SK-N-SH treated with all-trans-retinoic acid at 6 μM for 48 hours (cell line): ENCODE data around the gene PES1.

Experiments
- ATAC-seq: fragments of 200-7000 bp; cut with Tn5 transposase; 3 replicates; pipeline ENCODE4 v1.9.1; 2020; ENCODE audit warnings: mild to moderate bottlenecking, moderate library complexity
- ARNTL ChIP-seq: fragments of 450-650 bp; formaldehyde crosslinking; IDR thresholded peaks from 2 replicates; pipeline ENCODE4 v1.5.0; 2020; ENCODE audit warnings: low read depth, mild to moderate bottlenecking, moderate library complexity, borderline replicate concordance
- BACH2 ChIP-seq: fragments of 250-450 bp; sonication (Bioruptor Pico); IDR thresholded peaks from 2 replicates; pipeline ENCODE4 v1.9.0; 2021; ENCODE audit warnings: mild to moderate bottlenecking, borderline replicate concordance
- CSDC2 ChIP-seq: fragments of 250-450 bp; sonication (Bioruptor Pico); IDR thresholded peaks from 2 replicates; pipeline ENCODE4 v1.5.0; 2020; ENCODE audit warnings: mild to moderate bottlenecking, moderate library complexity
- CSRNP3 ChIP-seq: fragments of 250-450 bp; sonication (Bioruptor Pico); IDR thresholded peaks from 2 replicates; pipeline ENCODE4 v1.5.1; 2021; ENCODE audit warnings: mild to moderate bottlenecking, moderate library complexity
- ESRRG ChIP-seq: fragments of 250-450 bp; sonication (Bioruptor Pico); IDR thresholded peaks from 2 replicates; pipeline ENCODE4 v1.6.1; 2021; ENCODE audit warnings: mild to moderate bottlenecking
- GLIS3 ChIP-seq: fragments of 250-450 bp; sonication (Bioruptor Pico); IDR thresholded peaks from 2 replicates; pipeline ENCODE4 v1.5.0; 2020; ENCODE audit warnings: mild to moderate bottlenecking, moderate library complexity
- OSR1 ChIP-seq: fragments of 250-450 bp; sonication (Bioruptor Pico); IDR thresholded peaks from 2 replicates; pipeline ENCODE4 v1.8.0; 2022; ENCODE audit warnings: moderate library complexity, mild to moderate bottlenecking, inconsistent platforms
- PATZ1 ChIP-seq: fragments of 250-450 bp; sonication (Bioruptor Pico); IDR thresholded peaks from 2 replicates; pipeline ENCODE4 v1.8.0; 2020; ENCODE audit warnings: mild to moderate bottlenecking, moderate library complexity, borderline replicate concordance
- POU6F1 ChIP-seq: fragments of 250-450 bp; sonication (Bioruptor Pico); IDR thresholded peaks from 2 replicates; pipeline ENCODE4 v1.8.0; 2021; ENCODE audit warnings: low read depth, mild to moderate bottlenecking, moderate library complexity, borderline replicate concordance
- PPARA ChIP-seq: fragments of 250-450 bp; sonication (Bioruptor Pico); IDR thresholded peaks from 2 replicates; pipeline ENCODE4 v1.5.0; 2020; ENCODE audit warnings: mild to moderate bottlenecking, borderline replicate concordance
- SNAI2 ChIP-seq: fragments of 250-450 bp; sonication (Bioruptor Pico); IDR thresholded peaks from 2 replicates; pipeline ENCODE4 v1.5.0; 2020; ENCODE audit warnings: mild to moderate bottlenecking, moderate library complexity
- TCF4 ChIP-seq: fragments of 250-450 bp; sonication (Bioruptor Pico); IDR thresholded peaks from 2 replicates; pipeline ENCODE4 v1.8.0; 2021; ENCODE audit warnings: mild to moderate bottlenecking, moderate library complexity, borderline replicate concordance
- TSHZ2 ChIP-seq: fragments of 250-450 bp; sonication (Bioruptor Pico); IDR thresholded peaks from 2 replicates; pipeline ENCODE4 v1.5.0; 2020; ENCODE audit warnings: mild to moderate bottlenecking, moderate library complexity
- ZC3H10 ChIP-seq: fragments of 250-450 bp; sonication (Bioruptor Pico); IDR thresholded peaks from 2 replicates; pipeline ENCODE4 v1.5.1; 2021; ENCODE audit warnings: mild to moderate bottlenecking, moderate library complexity
- ZFP3 ChIP-seq: fragments of 250-450 bp; sonication (Bioruptor Pico); IDR thresholded peaks from 2 replicates; pipeline ENCODE4 v1.5.0; 2020; ENCODE audit warnings: mild to moderate bottlenecking, moderate library complexity
- ZFP30 ChIP-seq: fragments of 450-650 bp; formaldehyde crosslinking; IDR thresholded peaks from 2 replicates; pipeline ENCODE4 v1.5.0; 2022; ENCODE audit warnings: mild to moderate bottlenecking, moderate library complexity
- ZNF70 ChIP-seq: fragments of 450-650 bp; formaldehyde crosslinking; IDR thresholded peaks from 2 replicates; pipeline ENCODE4 v1.5.0; 2020; ENCODE audit warnings: mild to moderate bottlenecking, moderate library complexity
- ZNF8 ChIP-seq: fragments of 450-650 bp; formaldehyde crosslinking; IDR thresholded peaks from 2 replicates; pipeline ENCODE4 v1.5.0; 2020; ENCODE audit warnings: mild to moderate bottlenecking, moderate library complexity

Gene PES1

GRCh38 chr22:30611197-30611596 is 19.5 kb upstream of the PES1 start:
- ATAC-seq = no peak
- no peak for TF ChIP-seq ZFP3 (CRISPR knock-in tag)
- TF ChIP-seq ZFP30 (CRISPR knock-in tag) = no peak
- TF ChIP-seq OSR1 (CRISPR knock-in tag) = no peak
- no peak for TF ChIP-seq SNAI2
- TF ChIP-seq ZC3H10 = no peak
- no peak for TF ChIP-seq ZNF8 (CRISPR knock-in tag)
- no peak for TF ChIP-seq PATZ1 (CRISPR knock-in tag)
- TF ChIP-seq GLIS3 (CRISPR knock-in tag) = no peak
- no peak for TF ChIP-seq TCF4 (CRISPR knock-in tag)
- no peak for TF ChIP-seq TSHZ2 (CRISPR knock-in tag)
- TF ChIP-seq CSDC2 (CRISPR knock-in tag) = no peak
- no peak for TF ChIP-seq ESRRG (CRISPR knock-in tag)
- TF ChIP-seq ZNF70 (CRISPR knock-in tag) = no peak

- TF ChIP-seq CSDC2 (CRISPR knock-in tag) (no peak), ARNTL (no peak), BACH2 (CRISPR knock-in tag) (no peak), ESRRG (CRISPR knock-in tag) (no peak), ZNF70 (CRISPR knock-in tag) (no peak), POU6F1 (CRISPR knock-in tag) (no peak), PATZ1 (CRISPR knock-in tag) (no peak), TSHZ2 (CRISPR knock-in tag) (no peak), ZNF8 (CRISPR knock-in tag) (no peak), PPARA (CRISPR knock-in tag) (no peak), CSRNP3 (no peak)
- TF ChIP-seq, all 23 proteins: peak for 0
- ATAC-seq = no peak
Measured at GRCh38 chr22:30610299-30610698, 18.6 kb upstream of the PES1 start.
